Measurements from ENCODE around the gene PTPN11. TPM values are rescaled to one million over a fixed set of nuclear protein-coding genes. Genes with fewer than 3 reads are reported as not detected.
"Not testable (repeated sequence)": the region's sequence is repeated elsewhere in the genome, so short reads cannot be mapped to it uniquely, and the experiment has no call there.

The PTPN11 gene
- polyA plus RNA-seq, 3 donors: 11.1 to 41.9 (median 28.8) TPM

DNA sequence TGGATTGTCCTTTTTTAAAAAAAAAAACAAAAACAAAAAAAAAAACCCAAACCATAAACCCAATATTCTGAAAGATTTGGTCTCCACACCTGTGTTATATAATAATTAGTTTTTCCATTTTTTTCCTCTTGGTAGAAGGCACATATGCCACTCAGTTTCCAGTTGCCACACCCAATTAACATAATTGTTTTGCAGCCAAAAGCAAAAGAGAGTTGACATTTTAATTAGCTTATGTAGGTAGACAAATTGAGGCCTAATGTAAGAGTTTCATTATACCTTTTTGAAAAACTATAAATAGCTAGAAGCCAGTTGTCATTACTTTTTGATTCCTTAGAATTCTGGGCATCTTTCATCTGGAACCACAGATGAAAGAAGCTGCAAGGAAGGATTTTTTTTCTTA is 21.0 kb downstream of the PTPN11 start:
- peaks cover 74% of the 10 kb centered on the region for H3K79me2 ChIP-seq (ENCODE audit: insufficient read depth, low read length)
- TF ChIP-seq, protein P1, sequence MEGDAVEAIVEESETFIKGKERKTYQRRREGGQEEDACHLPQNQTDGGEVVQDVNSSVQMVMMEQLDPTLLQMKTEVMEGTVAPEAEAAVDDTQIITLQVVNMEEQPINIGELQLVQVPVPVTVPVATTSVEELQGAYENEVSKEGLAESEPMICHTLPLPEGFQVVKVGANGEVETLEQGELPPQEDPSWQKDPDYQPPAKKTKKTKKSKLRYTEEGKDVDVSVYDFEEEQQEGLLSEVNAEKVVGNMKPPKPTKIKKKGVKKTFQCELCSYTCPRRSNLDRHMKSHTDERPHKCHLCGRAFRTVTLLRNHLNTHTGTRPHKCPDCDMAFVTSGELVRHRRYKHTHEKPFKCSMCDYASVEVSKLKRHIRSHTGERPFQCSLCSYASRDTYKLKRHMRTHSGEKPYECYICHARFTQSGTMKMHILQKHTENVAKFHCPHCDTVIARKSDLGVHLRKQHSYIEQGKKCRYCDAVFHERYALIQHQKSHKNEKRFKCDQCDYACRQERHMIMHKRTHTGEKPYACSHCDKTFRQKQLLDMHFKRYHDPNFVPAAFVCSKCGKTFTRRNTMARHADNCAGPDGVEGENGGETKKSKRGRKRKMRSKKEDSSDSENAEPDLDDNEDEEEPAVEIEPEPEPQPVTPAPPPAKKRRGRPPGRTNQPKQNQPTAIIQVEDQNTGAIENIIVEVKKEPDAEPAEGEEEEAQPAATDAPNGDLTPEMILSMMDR (IDR thresholded peaks at IDR 0.05): no peak
- Mint-ChIP-seq H3K4me3 (no peak overlapping the region), H3K36me3 (peaks cover 8 to 16% of the 10 kb centered on the region in 2 donors), H3K27ac (no peak overlapping the region), H3K27me3 (ENCODE audit: low read depth in 3 of 3) (no peaks in the 10 kb centered on the region), H3K4me1 (no peaks in the 10 kb centered on the region), H3K9me3 (peaks cover 0 to 2% (median 0%) of the 10 kb centered on the region in 7 donors)
- no peak overlapping the region for H2AFZ ChIP-seq (ENCODE audit: insufficient read depth, low read depth, low read length, poor library complexity, severe bottlenecking)
- no peaks in the 10 kb centered on the region for H3K4me1 ChIP-seq (ENCODE audit: control insufficient read depth in 1 of 2, insufficient read depth in 2 of 2, low read length in 2 of 2)
- intact Hi-C loops (cut with micrococcal nuclease): no loop called here
- H3K9me3 ChIP-seq (replicated peaks in 1 of 2; ENCODE audit: control insufficient read depth in 1 of 2, insufficient read depth in 1 of 2, low read length in 2 of 2): no peaks in the 10 kb centered on the region
- no peak overlapping the region for H3K9ac ChIP-seq (ENCODE audit: insufficient read depth, low read length, poor library complexity, severe bottlenecking)
- H3K4me2 ChIP-seq (replicated peaks; ENCODE audit: extremely low read depth, low read length, poor library complexity, severe bottlenecking): no peak overlapping the region
- H3K4me3 ChIP-seq (replicated peaks in 1 of 3; ENCODE audit: low read depth in 2 of 3, low read length in 3 of 3): no peak overlapping the region
- peaks cover 47% of the 10 kb centered on the region for H4K20me1 ChIP-seq (ENCODE audit: insufficient read depth, low read length)
- no peak for DNase-seq
- no peaks in the 10 kb centered on the region for H3K27me3 ChIP-seq (ENCODE audit: control insufficient read depth in 2 of 2, insufficient read depth in 2 of 2, low read length in 2 of 2)
- no peak overlapping the region for H3K27ac ChIP-seq (ENCODE audit: low read depth in 1 of 2, low read length in 2 of 2)
- no peaks in the 10 kb centered on the region for H3K36me3 ChIP-seq (replicated peaks in 1 of 2; ENCODE audit: control insufficient read depth in 1 of 2, insufficient read depth in 2 of 2, low read length in 2 of 2)

DNA sequence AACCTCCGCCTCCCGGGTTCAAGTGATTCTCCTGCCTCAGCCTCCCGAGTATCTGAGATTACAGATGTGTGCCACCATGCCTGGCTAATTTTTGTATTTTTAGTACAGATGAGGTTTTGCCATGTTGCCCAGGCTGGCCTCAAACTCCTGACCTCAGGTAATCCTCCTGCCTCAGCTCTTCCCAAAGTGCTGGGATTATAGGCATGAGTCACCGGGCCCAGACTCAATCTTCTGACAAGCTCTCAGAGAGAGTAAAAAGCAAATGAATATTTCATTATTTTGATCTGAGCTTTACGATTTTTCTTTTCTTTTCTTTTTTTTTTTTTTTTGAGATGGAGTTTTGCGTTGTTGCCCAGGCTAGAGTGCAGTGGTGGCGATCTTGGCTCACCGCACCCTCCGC is 21.9 kb downstream of the PTPN11 start:
- H3K4me3 Mint-ChIP-seq; DNase-seq; H3K27ac ChIP-seq (ENCODE audit: low read depth in 1 of 2, low read length in 2 of 2); H3K9ac ChIP-seq (ENCODE audit: insufficient read depth, low read length, poor library complexity, severe bottlenecking); intact Hi-C loops (cut with micrococcal nuclease); H3K4me1 ChIP-seq (ENCODE audit: control insufficient read depth in 1 of 2, insufficient read depth in 2 of 2, low read length in 2 of 2); H3K27me3 Mint-ChIP-seq (ENCODE audit: low read depth in 3 of 3); H3K9me3 Mint-ChIP-seq; H3K4me1 Mint-ChIP-seq; H3K4me3 ChIP-seq (replicated peaks in 1 of 3; ENCODE audit: low read depth in 2 of 3, low read length in 3 of 3); H3K9me3 ChIP-seq (replicated peaks in 1 of 2; ENCODE audit: control insufficient read depth in 1 of 2, insufficient read depth in 1 of 2, low read length in 2 of 2); H3K4me2 ChIP-seq (replicated peaks; ENCODE audit: extremely low read depth, low read length, poor library complexity, severe bottlenecking); H3K36me3 ChIP-seq (replicated peaks in 1 of 2; ENCODE audit: control insufficient read depth in 1 of 2, insufficient read depth in 2 of 2, low read length in 2 of 2); H3K27me3 ChIP-seq (ENCODE audit: control insufficient read depth in 2 of 2, insufficient read depth in 2 of 2, low read length in 2 of 2); H2AFZ ChIP-seq (ENCODE audit: insufficient read depth, low read depth, low read length, poor library complexity, severe bottlenecking): not testable (repeated sequence)
- Histone ChIP-seq H4K20me1 (ENCODE audit: insufficient read depth, low read length) (peaks cover 43% of the 10 kb centered on the region), H3K79me2 (ENCODE audit: insufficient read depth, low read length) (peaks cover 66% of the 10 kb centered on the region)
- Mint-ChIP-seq H3K27ac (peak overlapping the region in 1 of 7 donors; percentile 20), H3K36me3 (peaks cover 9 to 21% of the 10 kb centered on the region in 2 donors)
- WGBS (ENCODE audit: insufficient coverage): 95% methylated on average over 3 of the region's 9 CpGs

Data from CD14-positive monocyte (primary cell).